CD8-positive, alpha-beta memory T cell (primary cell): Measurements from ENCODE around the gene TRPM1. TPM values are rescaled to one million over a fixed set of nuclear protein-coding genes. Genes with fewer than 3 reads are reported as not detected.

Experiments used
- CTCF ChIA-PET: fragments of 350-600 bp; sonication (Branson Sonifier 250); formaldehyde crosslinking; loops from one replicate; lab custom pipeline; 2021; ENCODE audit warnings: antibody characterized with exemption; lab: Charles Lee
- POLR2A ChIA-PET: fragments of 350-600 bp; sonication (Branson Sonifier 250); formaldehyde crosslinking; loops from one replicate; lab custom pipeline; 2021; ENCODE audit warnings: antibody characterized with exemption; lab: Charles Lee
- DNase-seq, 5 donors: peaks; one replicate each; pipeline versions ENCODE4 v3.0.0 to v3.0.0-alpha.2; 2020 to 2022; ENCODE audit warnings: mixed read lengths in 1 of 5
- H3K27ac ChIP-seq: one replicate; pipeline ENCODE4 v1.7.0; 2013; ENCODE audit warnings: low read depth, mild to moderate bottlenecking, low read length, moderate library complexity
- H3K27me3 ChIP-seq: 2 replicates; pipeline ENCODE4 v1.7.0; 2013; ENCODE audit warnings: low read length, mild to moderate bottlenecking; ENCODE audit not compliant: insufficient read depth, poor library complexity, severe bottlenecking
- H3K36me3 ChIP-seq: 2 replicates; pipeline ENCODE4 v1.7.0; 2013; ENCODE audit warnings: mild to moderate bottlenecking, low read length, moderate library complexity; ENCODE audit not compliant: insufficient read depth
- H3K4me1 ChIP-seq: 2 replicates; pipeline ENCODE4 v1.7.0; 2013; ENCODE audit warnings: mild to moderate bottlenecking, low read length, moderate library complexity; ENCODE audit not compliant: insufficient read depth
- H3K4me3 ChIP-seq: 2 replicates; pipeline ENCODE4 v1.7.0; 2013; ENCODE audit warnings: mild to moderate bottlenecking, low read length
- H3K9me3 ChIP-seq: 2 replicates; pipeline ENCODE4 v1.7.0; 2013; ENCODE audit warnings: mild to moderate bottlenecking, low read length
- H3K27ac Mint-ChIP-seq, 8 donors: one replicate each; pipeline ENCODE4 v1.8.0; 2020 to 2021; ENCODE audit warnings: mixed read lengths in 8 of 8, mild to moderate bottlenecking in 6 of 8, inconsistent platforms in 3 of 8, moderate library complexity in 3 of 8
- H3K27me3 Mint-ChIP-seq, 2 donors: one replicate each; pipeline ENCODE4 v1.8.0; 2020 to 2021; ENCODE audit warnings: mixed read lengths in 2 of 2, mild to moderate bottlenecking in 1 of 2, moderate library complexity in 1 of 2
- H3K36me3 Mint-ChIP-seq, 3 donors: one replicate each; pipeline ENCODE4 v1.8.0; 2020 to 2021; ENCODE audit warnings: mixed read lengths in 3 of 3, inconsistent platforms in 1 of 3, mild to moderate bottlenecking in 1 of 3
- H3K4me1 Mint-ChIP-seq, 3 donors: one replicate each; pipeline ENCODE4 v1.8.0; 2020 to 2021; ENCODE audit warnings: mixed read lengths in 3 of 3, inconsistent platforms in 1 of 3, mild to moderate bottlenecking in 1 of 3
- H3K4me3 Mint-ChIP-seq, 7 donors: one replicate each; pipeline ENCODE4 v1.8.0; 2020 to 2021; ENCODE audit warnings: mixed read lengths in 7 of 7, mild to moderate bottlenecking in 6 of 7, moderate library complexity in 4 of 7, inconsistent platforms in 2 of 7
- H3K9me3 Mint-ChIP-seq, 5 donors: one replicate each; pipeline ENCODE4 v1.8.0; 2020 to 2022; ENCODE audit warnings: mixed read lengths in 5 of 5, mild to moderate bottlenecking in 3 of 5, moderate library complexity in 2 of 5, inconsistent platforms in 1 of 5
- polyA plus RNA-seq: library from polyadenylated mRNA; unstranded; fragments of 300-500 nt; fragmentation: Illumina TruSeq; gene quantifications from one replicate; pipeline ENCODE4 v1.2.3, GENCODE V29; 2021
- total RNA-seq, 2 experiments: library from RNA; stranded (reverse); gene quantifications; one replicate each; pipeline ENCODE4 v1.2.3, GENCODE V29; 2021

The TRPM1 gene
- total and polyA plus RNA-seq, 3 experiments from 2014 or later, result 0.03 TPM; not detected in 2

DNA sequence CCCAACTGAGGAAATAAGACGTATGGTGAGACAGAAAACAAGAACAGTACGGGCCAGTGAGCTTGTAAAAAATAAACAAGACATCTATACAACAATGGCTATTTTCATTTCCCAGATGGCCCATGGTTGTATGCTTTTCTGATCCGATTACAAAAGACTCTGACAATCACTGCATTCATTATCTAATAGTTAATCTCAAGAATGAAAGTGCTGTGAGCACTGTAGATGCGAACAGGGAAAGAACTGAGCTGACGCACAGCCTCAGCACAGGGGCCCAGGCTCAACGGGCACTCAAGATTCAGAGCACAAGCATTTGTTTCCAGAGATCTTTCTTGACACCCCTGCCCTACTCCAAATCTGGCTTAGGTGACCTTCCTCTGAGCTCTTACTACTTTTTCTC is 117.0 kb downstream of the TRPM1 start:
- Mint-ChIP-seq H3K27ac (peak overlapping the region in 1 of 8 donors; percentile 6), H3K4me1 (peaks cover 62 to 85% (median 77%) of the 10 kb centered on the region in 3 donors), H3K9me3 (no peaks in the 10 kb centered on the region), H3K36me3 (peaks cover 0 to 75% (median 21%) of the 10 kb centered on the region in 3 donors), H3K4me3 (peak overlapping the region in 4 of 7 donors; percentile 1 to 38 (median 14)), H3K27me3 (no peaks in the 10 kb centered on the region)
- Histone ChIP-seq H3K4me1 (peaks cover 35% of the 10 kb centered on the region), H3K9me3 (no peaks in the 10 kb centered on the region), H3K27me3 (no peaks in the 10 kb centered on the region), H3K27ac (no peak overlapping the region), H3K36me3 (peaks cover 7% of the 10 kb centered on the region), H3K4me3 (no peak overlapping the region)
- no peak for DNase-seq
- ChIA-PET CTCF (interaction anchor here (1.0 kb wide), 1 partner anchor 22 kb away, joined by 3 read pairs; no protein-coding TSS in a partner anchor), POLR2A (interaction anchor here (0.5 kb wide), 1 partner anchor 40 kb away, joined by 4 read pairs; no protein-coding TSS in a partner anchor)

DNA sequence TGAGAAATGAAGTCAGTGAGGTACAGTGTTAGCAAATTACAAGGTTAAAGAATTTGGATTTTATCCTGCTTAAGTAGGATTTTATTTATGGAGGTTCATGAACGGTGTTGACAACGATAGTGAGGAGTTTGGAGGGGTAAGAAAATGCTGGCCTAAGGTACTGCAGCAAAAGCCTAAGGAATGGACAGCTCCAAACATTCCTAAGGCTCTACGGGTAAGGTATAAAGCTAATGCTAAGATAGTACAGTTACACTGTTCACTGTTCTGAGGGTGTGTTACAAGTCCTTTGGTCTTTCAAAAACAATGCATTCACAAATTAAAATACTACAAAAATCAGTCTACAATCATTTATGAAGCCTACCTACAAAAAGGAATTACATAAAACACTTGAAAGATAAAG is 117.4 kb downstream of the TRPM1 start:
- Histone ChIP-seq H3K36me3 (peaks cover 7% of the 10 kb centered on the region), H3K4me1 (peaks cover 37% of the 10 kb centered on the region), H3K27ac (no peak overlapping the region), H3K9me3 (no peaks in the 10 kb centered on the region), H3K4me3 (no peak overlapping the region), H3K27me3 (no peaks in the 10 kb centered on the region)
- CTCF ChIA-PET, result no interaction called here
- peaks cover 66 to 87% (median 82%) of the 10 kb centered on the region in 3 donors for H3K4me1 Mint-ChIP-seq
- H3K27ac Mint-ChIP-seq, result peak overlapping the region in 2 of 8 donors; percentile 10 to 47
- H3K4me3 Mint-ChIP-seq, result peak overlapping the region in 1 of 7 donors; percentile 26
- no peaks in the 10 kb centered on the region for H3K9me3 Mint-ChIP-seq
- DNase-seq, result no peak
- peaks cover 0 to 78% (median 23%) of the 10 kb centered on the region in 3 donors for H3K36me3 Mint-ChIP-seq
- no peaks in the 10 kb centered on the region for H3K27me3 Mint-ChIP-seq
- POLR2A ChIA-PET, result interaction anchor here (0.5 kb wide), 1 partner anchor 40 kb away, joined by 4 read pairs; no protein-coding TSS in a partner anchor

DNA sequence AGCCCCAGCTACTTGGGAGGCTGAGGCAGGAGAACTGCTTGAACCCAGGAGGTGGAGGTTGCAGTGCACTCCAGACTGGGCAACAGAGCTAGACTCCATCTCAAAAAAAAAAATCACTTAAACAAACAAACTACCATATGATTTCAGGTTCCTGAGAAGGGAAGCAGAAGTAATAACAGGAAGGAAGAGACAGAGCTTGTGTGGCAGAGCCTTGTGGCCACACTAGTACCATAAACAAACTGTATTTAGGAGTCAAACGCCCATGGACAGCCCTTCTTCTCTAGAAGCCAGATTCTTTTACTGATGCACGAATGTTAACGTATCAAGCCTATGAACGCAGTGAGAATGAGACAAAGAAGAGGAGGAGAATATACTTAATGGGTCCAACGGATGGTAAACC is 122.1 kb downstream of the TRPM1 start:
- no peaks in the 10 kb centered on the region for H3K27me3 Mint-ChIP-seq
- H3K4me3 Mint-ChIP-seq, result peak overlapping the region in 4 of 7 donors; percentile 0 to 82 (median 42)
- peaks cover 67 to 85% (median 76%) of the 10 kb centered on the region in 3 donors for H3K4me1 Mint-ChIP-seq
- Histone ChIP-seq H3K9me3 (no peaks in the 10 kb centered on the region), H3K27me3 (no peaks in the 10 kb centered on the region), H3K36me3 (peaks cover 5% of the 10 kb centered on the region), H3K4me3 (no peak overlapping the region), H3K4me1 (peaks cover 14% of the 10 kb centered on the region), H3K27ac (no peak overlapping the region)
- ChIA-PET CTCF (no interaction called here), POLR2A (no interaction called here)
- no peak for DNase-seq
- H3K27ac Mint-ChIP-seq, result peak overlapping the region in 1 of 8 donors; percentile 51
- peaks cover 0 to 79% (median 12%) of the 10 kb centered on the region in 3 donors for H3K36me3 Mint-ChIP-seq
- no peaks in the 10 kb centered on the region for H3K9me3 Mint-ChIP-seq

GRCh38 chr15:30978328-30978727 is 123.2 kb downstream of the TRPM1 start:
- H3K27me3 ChIP-seq, result no peaks in the 10 kb centered on the region
- DNase-seq, result no peak
- Mint-ChIP-seq H3K36me3 (peaks cover 2 to 79% (median 14%) of the 10 kb centered on the region in 3 donors), H3K4me3 (no peak overlapping the region), H3K27me3 (no peaks in the 10 kb centered on the region), H3K4me1 (peaks cover 59 to 76% (median 65%) of the 10 kb centered on the region in 3 donors), H3K27ac (peak overlapping the region in 1 of 8 donors; percentile 30), H3K9me3 (no peaks in the 10 kb centered on the region)
- H3K36me3 ChIP-seq, result peaks cover 8% of the 10 kb centered on the region
- CTCF ChIA-PET, result no interaction called here
- H3K4me1 ChIP-seq, result peaks cover 14% of the 10 kb centered on the region
- H3K4me3 ChIP-seq, result no peak overlapping the region
- H3K27ac ChIP-seq, result no peak overlapping the region
- H3K9me3 ChIP-seq, result no peaks in the 10 kb centered on the region
- POLR2A ChIA-PET, result no interaction called here

GRCh38 chr15:30974112-30974511 is 127.4 kb downstream of the TRPM1 start:
- Mint-ChIP-seq H3K27ac (no peak overlapping the region), H3K9me3 (no peaks in the 10 kb centered on the region), H3K4me1 (peaks cover 50 to 75% (median 58%) of the 10 kb centered on the region in 3 donors), H3K4me3 (no peak overlapping the region), H3K36me3 (peaks cover 3 to 85% (median 18%) of the 10 kb centered on the region in 3 donors), H3K27me3 (no peaks in the 10 kb centered on the region)
- POLR2A ChIA-PET, result no interaction called here
- H3K4me1 ChIP-seq, result peaks cover 3% of the 10 kb centered on the region
- DNase-seq, result no peak
- CTCF ChIA-PET, result interaction anchor here (1.1 kb wide), 1 partner anchor 10 kb away, joined by 3 read pairs; no protein-coding TSS in a partner anchor
- H3K36me3 ChIP-seq, result peaks cover 17% of the 10 kb centered on the region
- H3K9me3 ChIP-seq, result no peaks in the 10 kb centered on the region
- no peak overlapping the region for H3K4me3 ChIP-seq
- H3K27me3 ChIP-seq, result no peaks in the 10 kb centered on the region
- H3K27ac ChIP-seq, result no peak overlapping the region

GRCh38 chr15:30973379-30973778 is 128.1 kb downstream of the TRPM1 start:
- Mint-ChIP-seq H3K4me3 (no peak overlapping the region), H3K36me3 (peaks cover 3 to 81% (median 18%) of the 10 kb centered on the region in 3 donors), H3K4me1 (peaks cover 45 to 68% (median 56%) of the 10 kb centered on the region in 3 donors), H3K27ac (peak overlapping the region in 1 of 8 donors; percentile 85), H3K27me3 (no peaks in the 10 kb centered on the region), H3K9me3 (no peaks in the 10 kb centered on the region)
- no peak overlapping the region for H3K27ac ChIP-seq
- H3K27me3 ChIP-seq, result no peaks in the 10 kb centered on the region
- DNase-seq, result no peak
- H3K4me3 ChIP-seq, result no peak overlapping the region
- H3K9me3 ChIP-seq, result no peaks in the 10 kb centered on the region
- peaks cover 17% of the 10 kb centered on the region for H3K36me3 ChIP-seq
- ChIA-PET POLR2A (no interaction called here), CTCF (interaction anchor here (1.0 kb wide), 1 partner anchor 54 kb away, joined by 3 read pairs; no protein-coding TSS in a partner anchor)
- H3K4me1 ChIP-seq, result no peaks in the 10 kb centered on the region

GRCh38 chr15:30969724-30970123 is 131.8 kb downstream of the TRPM1 start:
- no peak overlapping the region for H3K4me3 ChIP-seq
- POLR2A ChIA-PET, result no interaction called here
- H3K4me1 ChIP-seq, result no peaks in the 10 kb centered on the region
- Mint-ChIP-seq H3K4me1 (peaks cover 28 to 39% (median 37%) of the 10 kb centered on the region in 3 donors), H3K36me3 (peaks cover 3 to 81% (median 25%) of the 10 kb centered on the region in 3 donors), H3K4me3 (no peak overlapping the region), H3K9me3 (no peaks in the 10 kb centered on the region), H3K27me3 (no peaks in the 10 kb centered on the region), H3K27ac (peak overlapping the region in 3 of 8 donors; percentile 59 to 85 (median 82))
- H3K27ac ChIP-seq, result no peak overlapping the region
- H3K36me3 ChIP-seq, result peaks cover 25% of the 10 kb centered on the region
- CTCF ChIA-PET, result no interaction called here
- H3K9me3 ChIP-seq, result no peaks in the 10 kb centered on the region
- no peaks in the 10 kb centered on the region for H3K27me3 ChIP-seq
- DNase-seq, result no peak

- Histone ChIP-seq H3K27me3 (no peaks in the 10 kb centered on the region), H3K4me3 (no peak overlapping the region), H3K27ac (no peak overlapping the region), H3K36me3 (peaks cover 24% of the 10 kb centered on the region), H3K4me1 (peaks cover 8% of the 10 kb centered on the region), H3K9me3 (no peaks in the 10 kb centered on the region)
- no peak for DNase-seq
- Mint-ChIP-seq H3K27me3 (no peaks in the 10 kb centered on the region), H3K4me1 (peaks cover 4 to 25% (median 23%) of the 10 kb centered on the region in 3 donors), H3K4me3 (no peak overlapping the region), H3K36me3 (peaks cover 4 to 76% (median 29%) of the 10 kb centered on the region in 3 donors), H3K9me3 (no peaks in the 10 kb centered on the region), H3K27ac (no peak overlapping the region)
- CTCF ChIA-PET, result interaction anchor here (1.4 kb wide), 1 partner anchor 11 kb away, joined by 3 read pairs; no protein-coding TSS in a partner anchor
- POLR2A ChIA-PET, result no interaction called here
Observed at GRCh38 chr15:30963681-30964080, 137.8 kb downstream of the TRPM1 start.
